Stromal cell of bone marrow (primary cell): ENCODE data around the gene TBC1D14.
"Not testable (repeated sequence)": the region's sequence is repeated elsewhere in the genome, so short reads cannot be mapped to it uniquely, and the experiment has no call there.

Experiments used
- DNase-seq: peaks from one replicate; pipeline ENCODE4 v3.0.0-alpha.2; 2012; ENCODE audit warnings: low read depth

TBC1D14 gene

DNA sequence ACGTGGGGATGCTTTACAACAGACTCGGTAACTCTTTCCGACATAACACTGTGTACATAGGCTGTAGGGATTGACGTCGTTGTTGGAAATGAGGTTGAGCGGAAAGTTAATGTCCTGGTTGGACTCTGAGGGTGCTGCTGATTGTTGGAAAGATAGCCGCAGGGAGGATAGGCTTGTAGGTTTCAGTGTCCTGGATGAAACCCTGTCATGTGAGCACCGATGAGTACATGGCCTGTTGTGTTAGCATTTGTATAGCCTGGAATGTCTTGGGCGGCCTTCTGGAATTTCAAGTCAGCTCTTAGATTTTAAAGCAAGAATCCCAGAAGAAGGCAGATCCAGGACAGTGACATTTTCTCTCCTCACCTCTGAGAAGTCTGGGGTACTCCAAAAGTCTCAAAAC, 63.3 kb downstream of the TBC1D14 start:
- no peak for DNase-seq

GRCh38 chr4:6974138-6974848, 64.7 kb downstream of the TBC1D14 start:
- peak; percentile 84 for DNase-seq

DNA sequence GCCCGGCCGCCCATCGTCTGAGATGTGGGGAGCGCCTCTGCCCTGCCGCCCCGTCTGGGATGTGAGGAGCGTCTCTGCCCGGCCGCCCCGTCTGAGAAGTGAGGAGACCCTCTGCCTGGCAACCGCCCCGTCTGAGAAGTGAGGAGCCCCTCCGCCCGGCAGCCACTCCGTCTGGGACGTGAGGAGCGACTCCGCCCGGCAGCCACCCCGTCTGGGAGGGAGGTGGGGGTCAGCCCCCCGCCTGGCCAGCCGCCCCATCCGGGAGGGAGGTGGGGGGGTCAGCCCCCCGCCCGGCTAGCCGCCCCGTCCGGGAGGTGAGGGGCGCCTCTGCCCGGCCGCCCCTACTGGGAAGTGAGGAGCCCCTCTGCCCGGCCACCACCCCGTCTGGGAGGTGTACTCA, 68.2 kb downstream of the TBC1D14 start:
- not testable (repeated sequence) for DNase-seq

- no peak for DNase-seq
Observed at GRCh38 chr4:6983544-6984142, 74.0 kb downstream of the TBC1D14 start.

DNA sequence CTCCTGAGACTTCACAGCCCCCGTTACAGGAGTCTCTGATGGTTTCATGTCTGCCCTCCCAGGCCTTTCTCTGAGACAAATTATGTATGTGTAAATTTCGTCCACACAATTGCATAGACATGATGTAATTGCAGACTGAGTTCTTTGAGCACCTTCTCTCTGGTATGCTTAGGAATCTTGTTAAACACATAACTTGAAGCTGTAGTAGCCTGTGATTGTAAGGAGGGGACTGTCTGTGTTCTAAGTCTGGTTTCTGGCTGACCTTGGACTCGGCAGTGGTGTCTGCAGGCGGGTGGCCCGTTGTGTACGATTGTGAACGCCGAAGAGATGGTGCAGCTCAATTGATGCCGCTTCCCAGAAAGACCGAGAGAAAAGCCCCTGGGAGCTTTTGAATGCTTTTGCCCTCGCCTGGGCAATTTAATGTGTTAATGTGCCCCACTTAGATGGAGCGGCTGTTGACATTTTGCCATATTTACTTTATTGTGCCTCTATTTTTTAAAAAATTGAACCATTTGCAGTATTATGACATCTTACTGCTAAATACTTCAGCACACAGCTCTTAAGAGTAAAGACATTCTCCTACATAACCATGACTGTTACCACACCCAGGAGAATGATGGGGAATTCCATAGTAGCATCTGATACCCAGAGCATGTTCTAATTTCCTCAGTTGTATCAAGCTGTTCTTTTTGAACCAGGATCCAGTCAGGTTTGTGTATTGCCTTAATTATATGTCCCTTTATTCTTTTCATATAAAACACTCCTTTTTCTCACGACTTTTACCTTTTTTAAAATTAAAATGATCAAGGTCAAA, 75.2 kb downstream of the TBC1D14 start:
- DNase-seq = no peak

DNA sequence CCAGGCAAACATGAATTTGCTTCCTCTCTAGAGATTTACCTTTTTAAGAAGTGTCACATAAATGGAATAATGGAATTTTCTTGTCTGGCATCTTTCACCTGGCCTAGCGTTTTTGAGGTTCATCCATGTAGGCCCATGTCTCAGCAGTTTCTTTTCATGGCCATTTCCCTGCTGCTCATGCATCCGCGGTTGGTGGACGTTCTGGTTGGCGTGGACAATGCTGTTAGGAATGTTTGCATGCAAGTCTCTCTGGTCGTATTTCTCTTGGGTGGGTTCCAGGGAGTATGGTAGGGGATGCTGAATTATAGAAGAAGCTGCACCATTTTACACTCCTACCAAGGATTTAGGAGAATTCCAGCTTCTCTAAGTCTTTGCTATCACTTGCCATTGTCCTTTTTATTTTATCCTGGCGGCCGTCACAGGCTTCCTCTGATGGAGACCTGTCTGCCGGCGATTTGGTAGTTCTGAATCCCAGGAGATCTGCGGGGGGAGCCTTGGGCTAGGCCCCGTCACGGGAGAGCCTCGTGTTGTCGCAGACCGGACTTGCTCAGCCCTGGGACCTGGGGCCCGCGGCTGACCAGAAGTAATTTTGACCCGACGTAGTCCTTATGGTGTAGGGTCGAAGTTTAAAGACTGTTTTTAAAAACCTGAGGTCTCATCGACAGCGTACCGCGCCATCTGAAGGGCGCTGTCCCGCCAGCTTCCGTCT, 76.6 kb downstream of the TBC1D14 start:
- peak; percentile 47 for DNase-seq

GRCh38 chr4:6986781-6987587, 77.4 kb downstream of the TBC1D14 start:
- peak; percentile 90 for DNase-seq

DNA sequence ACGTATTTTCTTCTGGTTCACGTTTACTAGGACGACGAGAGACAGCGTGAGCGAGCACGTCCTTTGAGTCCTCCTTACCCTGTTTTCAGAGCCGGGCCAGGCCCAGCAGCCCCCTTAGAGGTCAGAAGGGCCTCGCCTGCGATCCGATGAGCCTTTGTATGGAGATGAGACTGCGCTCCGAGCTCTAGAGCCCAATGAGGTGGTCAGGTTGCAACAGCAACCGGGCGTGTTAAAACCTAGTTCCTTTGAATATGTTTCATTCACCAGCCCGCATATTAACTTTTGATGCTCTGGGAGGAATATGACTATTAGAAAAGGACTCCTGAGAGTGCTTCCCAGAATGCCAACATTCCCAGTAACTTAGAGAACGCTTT, 77.9 kb downstream of the TBC1D14 start:
- peak; percentile 6 for DNase-seq

- DNase-seq = no peak
Observed at GRCh38 chr4:6988016-6988715, 78.5 kb downstream of the TBC1D14 start.

- no peak for DNase-seq
Observed at GRCh38 chr4:6989331-6989923, 79.8 kb downstream of the TBC1D14 start.

DNA sequence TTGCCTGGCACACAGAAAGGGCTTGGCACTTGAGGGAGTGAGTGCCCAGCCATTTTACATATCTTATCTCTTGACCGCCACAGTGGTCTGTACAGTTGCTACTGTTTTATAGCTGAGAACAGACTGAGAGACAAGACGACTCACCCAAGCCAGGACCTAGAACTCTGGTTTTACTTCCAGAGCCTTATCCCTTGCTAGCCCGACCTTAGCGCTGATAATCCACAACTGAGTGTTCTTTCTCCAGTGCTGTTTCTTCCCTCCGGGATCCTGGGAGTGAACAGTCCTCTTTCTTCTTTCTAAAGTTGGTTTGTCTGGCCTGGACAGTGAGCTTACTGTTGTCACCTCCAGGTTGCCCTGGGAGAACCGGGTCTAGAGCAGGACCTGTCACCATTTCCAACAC, 81.0 kb downstream of the TBC1D14 start:
- no peak for DNase-seq

DNA sequence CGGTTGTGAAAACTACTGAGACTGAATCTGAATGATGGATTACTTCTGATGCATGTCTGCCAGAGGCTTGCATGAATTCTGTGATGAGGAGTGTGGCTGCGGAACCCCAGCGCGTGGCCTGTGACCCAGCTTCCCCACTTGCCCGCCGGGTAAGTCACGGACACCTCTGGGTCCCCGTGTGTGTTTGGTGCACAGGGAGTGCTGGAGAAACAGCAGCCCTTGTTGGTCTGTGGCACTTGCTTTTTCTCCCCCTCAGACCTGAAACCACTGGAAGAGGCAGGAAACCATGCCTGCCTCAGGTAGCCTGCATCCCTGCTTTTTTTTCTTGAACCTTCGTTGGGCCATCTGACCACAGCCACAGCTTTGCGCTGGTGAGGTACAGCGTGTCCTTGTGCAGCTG, 81.6 kb downstream of the TBC1D14 start:
- DNase-seq = no peak

GRCh38 chr4:6991771-6992557, 82.3 kb downstream of the TBC1D14 start:
- peak; percentile 89 for DNase-seq

DNA sequence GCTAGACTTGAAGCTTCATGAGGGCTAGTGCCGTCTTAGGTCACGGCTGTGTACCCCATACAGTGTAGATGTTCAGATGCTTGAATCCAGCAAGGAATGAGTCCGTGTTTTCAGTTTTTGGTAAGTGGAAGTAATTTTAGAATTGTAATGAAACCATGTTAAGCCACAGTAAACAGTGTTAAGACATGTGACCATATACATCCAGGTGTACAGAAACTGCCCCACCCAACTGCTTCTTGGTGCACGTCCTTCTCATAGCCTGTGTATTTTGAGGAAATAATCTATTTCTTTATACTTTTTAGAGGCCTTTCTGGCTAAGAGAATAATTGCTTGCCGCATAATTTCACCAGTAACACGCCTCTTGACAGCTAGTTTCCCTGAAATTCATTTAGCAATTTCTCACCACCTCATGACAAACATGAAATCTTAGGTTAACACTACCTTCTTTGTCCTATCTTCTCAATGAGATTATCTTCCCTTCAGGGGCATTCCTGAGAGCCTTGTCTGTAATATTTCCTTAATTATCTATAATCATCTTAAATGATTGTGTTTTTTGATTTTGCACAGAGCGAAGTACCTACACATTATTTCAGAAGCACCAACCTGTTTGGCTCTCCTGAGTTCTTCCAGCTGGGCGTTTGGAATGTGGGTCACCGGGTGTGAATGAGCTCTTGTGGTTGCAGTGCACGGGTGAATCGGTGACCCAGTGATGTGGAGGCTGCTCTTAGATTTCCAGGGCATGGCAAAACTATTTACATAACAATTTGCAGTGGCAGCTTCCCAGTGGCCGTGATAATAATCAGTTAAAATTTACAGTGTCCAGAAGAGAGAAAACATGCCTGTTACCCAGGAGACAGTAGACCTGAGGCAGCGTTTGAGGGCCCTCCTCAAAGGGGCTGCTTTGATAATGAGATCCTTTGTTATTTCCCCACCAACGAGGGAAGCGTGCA, 83.4 kb downstream of the TBC1D14 start:
- DNase-seq = no peak

- DNase-seq = no peak
Observed at GRCh38 chr4:6996481-6996880, 86.9 kb downstream of the TBC1D14 start.

- no peak for DNase-seq
Observed at GRCh38 chr4:6999172-7000086, 89.8 kb downstream of the TBC1D14 start.

GRCh38 chr4:7000421-7001176, 91.0 kb downstream of the TBC1D14 start:
- no peak for DNase-seq
